CD4-positive, alpha-beta T cell treated with Interferon gamma for 1 hour (primary cell): ENCODE results near the gene FAH.

Source experiments
- DNase-seq: peaks from one replicate; pipeline ENCODE4 v3.0.0-alpha.2; 2020

Gene FAH

DNA sequence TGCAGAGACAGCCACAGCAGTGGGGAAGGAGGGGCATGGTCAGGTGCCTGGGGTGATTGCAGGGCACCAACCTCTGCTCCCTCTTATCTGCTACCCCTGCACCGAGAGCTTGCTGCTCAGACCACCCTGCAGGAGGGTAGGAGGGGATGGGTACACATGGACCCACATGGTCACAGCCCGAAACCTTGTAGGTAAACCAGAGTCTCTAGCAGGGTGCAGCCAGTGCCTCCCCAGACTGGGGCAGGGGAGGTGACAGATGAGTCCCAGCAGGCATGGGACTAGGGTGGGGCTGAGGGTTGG lies 49.2 kb downstream of the FAH start:
- DNase-seq, result no peak

DNA sequence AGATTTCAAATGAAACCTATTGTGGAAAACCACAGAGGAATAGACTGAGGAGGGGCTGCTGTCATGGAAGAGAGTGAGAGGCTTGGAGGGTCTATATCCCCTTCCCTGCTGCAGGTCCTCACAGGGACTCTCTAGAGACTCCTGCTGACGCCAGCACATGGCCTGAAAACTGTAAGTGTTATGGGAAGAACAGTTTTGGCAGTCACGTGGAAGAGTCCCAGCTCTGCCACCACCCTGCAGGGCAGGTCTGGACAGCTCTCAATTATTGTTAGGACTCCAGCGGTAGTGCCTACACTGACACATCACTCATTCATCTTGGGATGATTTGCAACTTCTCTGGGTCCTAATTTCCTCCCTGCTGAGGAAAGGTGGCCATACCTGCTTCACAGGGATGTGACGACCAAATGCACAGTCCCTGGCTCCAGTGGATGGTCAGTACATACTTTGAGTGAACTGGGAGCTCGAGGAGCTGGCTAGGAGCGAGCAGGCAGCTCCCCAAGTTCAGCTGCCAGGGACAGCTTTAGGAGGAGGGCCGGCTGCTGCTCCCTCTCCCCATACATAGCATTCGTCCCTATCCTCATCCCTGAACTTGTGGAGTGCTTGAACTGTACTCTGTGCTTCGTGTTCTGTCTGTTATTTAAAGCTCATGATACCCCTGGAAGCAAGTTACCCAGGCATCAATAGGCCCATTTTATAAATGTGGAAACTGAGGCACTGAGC lies 50.0 kb downstream of the FAH start:
- DNase-seq, result no peak

DNA sequence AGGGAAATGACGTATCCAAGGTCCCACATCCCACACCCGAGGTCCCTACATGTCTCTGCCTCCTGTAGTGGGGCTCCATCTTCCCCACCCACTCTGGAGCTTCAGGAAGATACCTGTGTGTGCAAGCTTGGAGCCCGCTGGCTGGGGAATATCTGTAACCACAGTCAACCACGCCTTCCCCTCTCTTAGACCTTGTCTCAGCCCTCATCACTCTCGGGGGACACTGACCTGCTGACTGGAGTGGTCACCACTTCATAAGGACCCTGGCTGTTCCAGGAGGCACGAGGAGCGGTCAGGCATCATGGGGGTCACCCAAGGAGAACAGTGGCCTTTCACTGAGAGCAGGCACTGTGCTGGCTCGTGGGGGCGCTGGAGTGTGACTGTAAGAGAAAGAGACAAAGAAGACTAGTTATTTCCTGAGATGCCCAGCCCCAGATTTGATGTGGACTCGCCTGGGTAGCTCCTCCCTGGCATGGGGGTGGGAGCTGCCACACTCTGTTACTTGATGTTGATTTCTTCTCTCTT lies 50.6 kb downstream of the FAH start:
- DNase-seq, result no peak

DNA sequence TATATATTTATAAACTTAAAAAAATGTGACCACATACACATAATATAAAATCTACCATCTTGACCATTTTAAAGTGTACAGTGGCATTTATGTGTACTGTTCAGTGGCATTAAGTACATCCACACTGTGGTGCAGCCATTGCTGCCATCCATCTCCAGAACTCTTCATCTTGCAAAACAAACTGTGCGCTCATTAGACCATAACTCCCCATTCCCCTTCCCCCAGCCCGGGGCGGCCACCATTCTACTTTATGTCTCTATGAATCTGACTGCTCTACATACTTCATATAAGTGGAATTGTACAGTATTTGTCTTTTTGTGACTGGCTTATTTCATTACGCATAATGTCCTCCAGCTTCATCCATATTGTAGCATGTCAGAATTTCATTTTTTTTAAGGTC lies 51.4 kb downstream of the FAH start:
- no peak for DNase-seq

DNA sequence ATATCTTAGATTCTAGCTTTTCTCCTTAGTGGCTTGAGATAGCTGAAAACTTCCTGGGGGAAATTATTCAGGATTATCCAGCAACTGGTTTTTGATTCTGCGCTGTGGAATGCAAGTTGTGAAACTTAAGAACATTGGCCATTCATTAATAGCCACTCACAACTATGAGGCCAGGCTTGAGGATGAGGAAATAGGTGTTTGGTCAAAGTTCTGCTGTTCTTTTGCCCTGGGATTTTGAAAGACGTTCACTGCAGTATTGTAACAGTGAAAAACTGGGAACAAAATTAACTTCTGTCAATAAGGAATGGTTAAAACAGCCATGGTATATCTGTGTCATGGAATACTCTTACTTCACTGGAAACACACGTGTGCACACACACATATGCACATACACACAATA lies 55.1 kb downstream of the FAH start:
- no peak for DNase-seq

DNA sequence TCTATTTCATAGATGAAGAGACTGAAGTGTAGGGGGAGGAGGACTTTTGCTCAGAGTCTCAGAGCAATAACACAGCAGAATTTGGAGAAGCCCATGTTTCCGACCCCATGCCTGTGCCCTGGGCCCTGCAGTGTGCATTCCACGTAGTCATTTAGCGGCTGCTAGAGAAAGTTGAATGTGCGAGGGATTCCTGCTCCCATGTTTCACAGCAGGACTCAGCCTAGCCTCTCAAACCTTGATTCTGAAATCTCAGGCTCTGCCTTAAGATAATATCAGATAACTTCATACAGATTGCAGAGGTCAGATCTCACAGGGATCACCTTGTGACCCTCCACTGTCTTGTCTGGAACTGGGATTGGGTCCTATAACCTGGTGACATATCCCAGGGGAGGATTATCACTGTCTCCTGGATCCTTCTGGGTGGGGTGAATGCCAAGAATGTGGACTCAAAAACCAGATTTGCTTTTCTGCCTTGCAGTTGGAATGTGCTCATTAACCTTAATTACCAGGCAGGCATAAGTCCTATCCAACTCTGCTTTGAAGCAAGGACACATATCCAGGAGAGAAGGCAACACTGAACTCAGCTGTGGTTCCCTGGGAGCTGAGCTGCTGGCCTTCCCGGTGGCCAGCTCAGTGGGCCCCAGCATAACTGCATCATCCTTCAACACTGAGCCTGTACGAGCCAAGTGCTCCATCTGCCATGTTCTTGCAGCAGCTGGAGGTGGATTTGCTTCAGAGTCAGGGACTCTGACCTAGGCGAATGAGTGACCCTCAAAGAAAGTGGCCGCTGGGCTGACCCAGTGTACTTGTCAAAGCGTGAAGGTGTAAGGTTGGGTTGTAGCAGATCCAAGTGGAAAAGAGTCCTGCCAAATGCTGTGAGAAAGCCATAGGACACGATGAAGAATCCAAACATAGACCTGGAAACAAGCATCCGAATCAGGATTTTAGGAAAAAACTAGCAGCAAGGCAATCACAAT lies 56.2 kb downstream of the FAH start:
- no peak for DNase-seq

DNA sequence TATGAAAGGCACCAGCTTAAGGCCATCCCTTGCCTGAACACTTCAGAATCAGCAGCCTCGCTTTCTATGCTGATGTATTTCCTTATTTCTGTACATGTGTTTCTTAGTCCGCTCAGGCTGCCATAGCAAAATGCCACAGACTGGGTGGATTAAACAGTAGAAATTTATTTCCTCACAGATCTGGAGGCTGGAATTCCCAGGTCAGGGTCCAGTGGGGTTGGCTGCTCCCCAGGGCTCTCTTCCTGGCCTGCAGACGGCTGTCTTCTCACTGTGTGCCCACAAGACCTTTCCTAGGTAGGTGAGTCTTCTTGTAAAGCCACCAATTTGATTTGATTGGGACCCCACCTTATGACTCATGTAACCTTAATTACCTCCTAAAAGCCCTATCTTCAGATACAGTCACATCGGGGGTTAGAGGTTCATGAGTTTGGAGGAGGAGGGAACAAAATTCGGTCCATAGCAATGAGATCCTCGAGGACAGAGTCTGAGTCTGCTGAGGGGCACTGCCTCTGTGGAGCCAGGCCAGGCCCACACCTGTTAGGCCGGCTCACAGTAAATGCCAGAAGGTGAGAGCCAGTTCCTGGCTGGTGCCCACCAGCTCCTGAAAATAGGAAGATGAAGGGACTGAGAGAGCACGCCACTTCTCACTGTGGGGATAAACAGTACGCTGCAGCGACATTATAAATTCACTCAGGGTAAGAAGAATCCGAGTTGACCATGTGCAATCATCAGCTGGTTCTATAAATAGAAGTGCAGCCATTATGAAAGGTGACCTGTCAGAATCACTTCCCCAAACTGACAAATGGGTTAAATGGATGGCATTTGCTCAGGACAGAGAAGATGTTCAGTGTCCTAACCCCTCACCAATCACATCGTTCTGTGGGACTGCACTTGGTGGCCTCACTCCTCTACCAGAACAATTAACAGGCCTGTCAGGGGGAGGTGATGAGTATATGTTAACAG lies 58.1 kb downstream of the FAH start:
- no peak for DNase-seq

DNA sequence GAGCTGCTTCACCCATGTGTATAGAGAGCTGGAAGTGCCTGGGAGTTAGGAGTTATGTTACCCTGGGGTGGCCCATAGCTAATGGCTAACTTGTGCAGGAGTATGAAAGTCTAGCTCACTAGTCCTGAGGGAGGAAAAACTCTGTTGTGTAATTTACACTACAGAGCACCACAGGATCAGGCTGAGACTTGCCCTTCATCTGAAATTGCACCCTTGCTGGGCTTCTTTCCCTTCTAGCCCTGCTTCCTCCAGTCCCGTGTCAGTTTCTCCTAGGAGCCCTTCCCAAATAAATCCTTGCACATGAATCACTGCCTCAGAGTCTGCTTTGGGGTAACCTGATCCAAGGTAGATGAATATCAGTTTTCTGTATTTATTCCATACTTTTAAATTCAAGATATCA lies 59.2 kb downstream of the FAH start:
- no peak for DNase-seq

DNA sequence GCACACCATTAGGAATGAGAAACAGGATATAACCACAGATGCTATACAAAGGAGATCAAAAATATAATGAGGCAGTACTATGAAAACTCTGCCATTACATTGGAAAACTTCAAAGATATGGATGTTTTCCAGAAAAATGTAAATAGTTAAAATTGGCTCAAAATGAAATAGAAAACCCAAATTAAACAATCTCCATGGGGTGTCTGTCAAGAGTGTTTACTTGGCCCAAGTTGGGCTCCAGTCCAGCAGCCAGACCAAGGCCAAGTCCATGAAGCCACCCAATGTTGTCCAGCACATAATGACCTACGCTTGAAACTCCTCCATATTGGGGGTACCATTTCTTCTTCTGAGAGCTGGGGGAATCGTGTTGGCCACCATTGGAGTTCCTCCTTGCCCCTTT lies 62.1 kb downstream of the FAH start:
- DNase-seq, result no peak

DNA sequence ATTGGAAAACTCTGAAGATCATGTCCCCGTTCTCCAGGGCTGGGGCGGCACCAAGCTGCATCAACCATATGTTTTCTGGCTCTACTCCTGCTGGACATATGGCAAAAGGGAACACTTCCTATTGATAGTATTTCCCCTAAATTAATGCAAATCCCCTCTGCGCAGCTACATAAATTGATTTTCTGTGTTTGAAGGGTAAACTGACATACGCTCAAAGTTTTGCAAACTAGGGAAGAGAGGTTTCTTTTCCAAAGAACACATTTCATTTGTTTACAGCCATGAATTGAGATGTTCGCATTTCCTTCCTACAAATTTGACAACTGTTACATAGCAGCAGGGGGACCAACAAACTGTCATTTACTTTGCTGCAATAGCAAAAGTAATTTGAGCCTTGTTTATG lies 63.3 kb downstream of the FAH start:
- no peak for DNase-seq

DNA sequence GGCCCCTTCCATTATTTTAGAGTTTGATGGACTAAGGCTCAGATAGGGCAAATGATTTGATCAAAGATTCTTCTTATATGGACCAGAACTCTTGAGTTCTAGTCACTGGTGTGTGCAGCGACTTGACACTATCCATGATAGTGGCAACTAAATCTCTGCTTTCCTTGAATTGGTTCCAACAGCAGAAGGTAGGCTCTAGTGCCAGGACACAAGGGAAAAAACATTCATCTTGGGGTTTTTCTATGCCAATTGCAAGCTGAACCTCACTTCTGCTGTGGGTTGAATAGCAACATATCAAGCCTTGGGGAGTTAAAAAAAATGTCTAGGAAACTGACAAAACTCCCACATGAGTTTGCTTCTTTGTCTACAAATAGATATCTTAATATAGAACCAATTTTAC lies 64.1 kb downstream of the FAH start:
- no peak for DNase-seq

DNA sequence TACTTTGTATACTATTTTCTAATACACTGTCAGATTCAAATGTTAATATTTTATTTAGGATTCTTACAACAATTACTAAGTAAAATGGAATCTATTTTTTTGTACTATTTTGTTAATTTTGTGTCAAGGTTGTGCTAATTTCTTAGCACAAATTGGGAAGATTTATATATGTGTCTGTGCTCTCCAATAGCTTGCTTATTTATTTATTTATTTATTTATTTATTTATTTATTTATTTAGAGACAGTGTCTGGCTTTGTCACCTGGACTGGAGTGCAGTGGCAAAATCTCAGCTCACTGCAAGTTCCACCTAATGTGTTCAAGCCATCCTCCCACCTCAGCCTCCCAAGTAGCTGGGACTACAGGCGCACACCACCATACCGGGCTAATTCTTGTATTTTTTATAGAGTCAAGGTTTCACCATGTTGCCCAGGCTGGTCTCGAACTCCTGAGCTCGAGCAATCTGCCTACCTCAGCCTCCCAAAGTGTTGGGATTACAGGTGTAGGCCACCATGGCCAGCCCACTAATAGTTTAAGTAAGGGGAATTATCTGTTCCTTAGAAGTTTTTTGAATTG lies 64.6 kb downstream of the FAH start:
- DNase-seq, result no peak

DNA sequence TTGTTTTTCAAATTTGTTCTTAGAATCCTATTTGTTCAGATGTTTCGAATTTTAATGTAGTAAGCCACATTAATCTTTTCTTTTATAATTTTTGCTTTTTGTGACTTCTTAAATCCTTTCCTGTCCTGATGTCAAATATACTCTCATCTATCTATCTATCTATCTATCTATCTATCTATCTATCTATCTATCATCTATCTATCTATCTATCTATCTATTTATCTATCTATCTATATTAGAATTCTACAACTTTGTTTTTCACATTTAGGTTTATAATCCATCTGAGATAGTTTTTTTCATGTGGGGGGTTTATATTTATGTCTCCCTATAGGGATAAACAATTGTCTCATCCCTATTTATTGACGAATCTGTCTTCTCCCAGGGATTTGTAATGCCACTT lies 67.2 kb downstream of the FAH start:
- no peak for DNase-seq

DNA sequence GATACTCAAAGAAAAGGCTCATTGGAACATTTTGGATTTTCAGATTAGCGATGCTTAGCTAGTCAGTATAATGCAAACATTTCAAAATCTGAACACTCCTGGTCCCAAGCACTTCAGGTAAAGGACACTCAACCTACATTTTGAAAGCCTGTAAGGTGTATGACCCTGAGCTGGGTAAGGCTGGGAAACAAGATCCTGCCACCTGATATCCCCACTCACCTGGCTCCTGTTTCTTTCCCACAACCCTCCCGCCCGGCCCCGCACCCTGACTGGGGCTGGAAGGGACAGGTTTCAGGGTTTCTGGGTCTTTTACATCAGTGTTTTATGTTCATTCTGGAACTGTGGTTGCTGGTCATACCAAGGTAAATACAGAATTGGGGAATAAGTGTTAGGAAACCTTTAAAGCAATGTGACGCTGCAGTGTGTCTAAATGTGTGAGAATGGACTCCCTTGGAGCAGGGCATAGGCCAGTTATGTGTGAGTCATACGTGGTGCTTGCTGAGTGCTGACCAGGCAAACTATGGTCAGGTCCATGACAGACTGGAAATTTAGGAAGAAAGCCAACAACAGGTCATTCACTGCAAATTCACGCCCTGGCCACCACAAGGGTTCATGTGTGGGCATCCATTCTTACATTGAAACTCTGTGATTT lies 76.3 kb downstream of the FAH start:
- no peak for DNase-seq

DNA sequence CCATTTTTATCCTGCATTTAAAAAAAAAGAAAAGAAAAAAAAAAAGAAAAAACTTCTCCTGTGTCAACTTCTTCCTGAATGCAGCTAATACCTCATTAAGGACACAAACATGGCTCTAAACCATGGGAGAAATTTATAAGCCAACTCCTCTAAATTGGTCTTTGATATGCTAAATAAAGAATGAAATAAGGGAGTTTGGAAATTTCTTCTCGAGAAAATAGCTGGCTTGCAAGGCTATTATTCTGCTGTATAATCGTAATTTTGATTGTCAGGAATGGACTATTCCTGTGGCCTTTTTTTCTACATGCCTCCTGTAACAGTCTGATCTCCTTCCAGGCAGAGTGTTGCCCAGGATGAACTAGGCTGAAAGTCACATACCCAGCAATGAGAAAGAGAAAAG lies 78.6 kb downstream of the FAH start:
- no peak for DNase-seq

DNA sequence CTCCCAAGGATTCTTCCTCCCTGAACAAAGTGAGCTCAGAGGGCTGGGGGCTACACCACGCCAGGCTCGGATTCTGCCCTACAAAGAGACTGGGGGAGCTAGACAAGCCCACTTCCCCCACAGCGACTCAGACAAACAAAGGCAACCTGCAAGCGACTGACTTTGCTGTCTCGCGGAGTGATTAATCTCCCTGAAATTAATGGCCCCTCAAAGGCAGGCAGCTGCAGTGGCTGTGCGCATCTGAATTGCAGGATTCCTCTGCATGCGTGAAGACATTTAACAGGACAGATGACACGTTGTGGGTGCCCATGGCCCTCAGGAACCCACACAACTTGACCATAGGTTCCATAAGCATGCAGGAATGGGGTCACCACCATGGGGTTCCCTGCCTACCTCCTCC lies 80.8 kb downstream of the FAH start:
- no peak for DNase-seq

DNA sequence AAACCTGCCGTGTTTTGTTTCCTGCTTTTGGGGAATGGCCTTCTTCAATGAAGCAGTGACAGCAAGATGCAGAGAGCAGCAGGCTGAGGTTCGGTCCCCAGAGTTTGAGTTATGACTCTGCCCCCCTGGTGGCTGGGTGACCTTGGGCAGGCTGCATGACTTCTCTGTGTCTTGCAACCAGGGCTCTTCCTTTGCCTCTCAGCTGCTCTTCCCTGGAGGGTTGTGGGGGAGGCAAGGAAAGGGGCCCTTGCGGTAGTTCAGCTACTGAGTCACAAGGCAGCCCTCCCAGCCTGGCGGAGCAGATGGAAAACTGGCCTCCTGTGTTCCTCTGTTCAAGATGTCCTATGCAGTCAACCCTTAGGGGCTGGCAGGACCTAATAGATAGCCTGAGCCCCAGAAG lies 82.1 kb downstream of the FAH start:
- DNase-seq, result no peak
